VCaP (cell line): ENCODE results near the gene ITGB6.
A peak's percentile ranks its signal among the peaks of the same experiment; 100 is the strongest.

ENCODE experiments used
- H3K27ac ChIP-seq: fragments of 450-650 bp; 2 replicates; pipeline ENCODE4 v1.5.1; 2017
- TF ChIP-seq, protein P1 (sequence below): fragments of 450-650 bp; conservative IDR thresholded peaks from 2 replicates; pipeline ENCODE4 v1.5.1; 2017; ENCODE audit warnings: mild to moderate bottlenecking, moderate library complexity

The ITGB6 gene, protein sequence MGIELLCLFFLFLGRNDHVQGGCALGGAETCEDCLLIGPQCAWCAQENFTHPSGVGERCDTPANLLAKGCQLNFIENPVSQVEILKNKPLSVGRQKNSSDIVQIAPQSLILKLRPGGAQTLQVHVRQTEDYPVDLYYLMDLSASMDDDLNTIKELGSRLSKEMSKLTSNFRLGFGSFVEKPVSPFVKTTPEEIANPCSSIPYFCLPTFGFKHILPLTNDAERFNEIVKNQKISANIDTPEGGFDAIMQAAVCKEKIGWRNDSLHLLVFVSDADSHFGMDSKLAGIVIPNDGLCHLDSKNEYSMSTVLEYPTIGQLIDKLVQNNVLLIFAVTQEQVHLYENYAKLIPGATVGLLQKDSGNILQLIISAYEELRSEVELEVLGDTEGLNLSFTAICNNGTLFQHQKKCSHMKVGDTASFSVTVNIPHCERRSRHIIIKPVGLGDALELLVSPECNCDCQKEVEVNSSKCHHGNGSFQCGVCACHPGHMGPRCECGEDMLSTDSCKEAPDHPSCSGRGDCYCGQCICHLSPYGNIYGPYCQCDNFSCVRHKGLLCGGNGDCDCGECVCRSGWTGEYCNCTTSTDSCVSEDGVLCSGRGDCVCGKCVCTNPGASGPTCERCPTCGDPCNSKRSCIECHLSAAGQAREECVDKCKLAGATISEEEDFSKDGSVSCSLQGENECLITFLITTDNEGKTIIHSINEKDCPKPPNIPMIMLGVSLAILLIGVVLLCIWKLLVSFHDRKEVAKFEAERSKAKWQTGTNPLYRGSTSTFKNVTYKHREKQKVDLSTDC

DNA sequence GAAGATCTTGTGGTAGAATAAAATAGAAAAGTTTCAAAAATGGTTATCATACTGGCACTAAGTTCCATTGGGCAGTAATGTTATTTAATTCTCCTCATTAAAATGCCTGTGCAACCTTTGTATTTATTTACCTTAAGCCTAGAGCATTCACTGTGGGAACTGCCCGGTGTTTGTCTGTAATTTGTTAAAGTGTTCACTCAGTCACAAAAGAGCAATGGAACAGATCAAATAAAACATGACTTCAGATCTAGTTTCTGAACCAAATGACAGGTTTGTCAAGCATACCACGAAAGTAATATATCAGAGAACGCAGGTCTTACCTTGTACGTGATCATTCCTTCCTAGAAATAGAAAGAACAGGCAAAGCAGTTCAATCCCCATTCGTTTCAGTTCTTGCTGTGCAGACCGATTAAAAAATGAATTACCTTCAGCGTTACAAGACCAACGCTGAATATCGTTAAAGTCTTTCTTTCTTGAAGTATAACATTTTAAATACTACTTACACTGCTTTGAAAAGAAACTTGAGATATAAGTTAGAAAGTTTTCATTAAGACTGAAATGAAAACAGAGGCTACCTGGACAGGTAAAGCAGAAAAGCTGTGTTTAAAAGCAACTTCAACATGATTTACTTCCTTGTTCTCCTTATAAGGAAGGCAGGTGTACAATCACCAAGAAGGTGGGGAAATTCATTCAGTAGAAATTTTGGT lies at the start of gene ITGB6:
ITGB6 (minus strand) TSS at position 590 of the 707 bp plus-strand sequence; CDS start at position 381, 209 bp downstream.
- TF ChIP-seq, protein P1, sequence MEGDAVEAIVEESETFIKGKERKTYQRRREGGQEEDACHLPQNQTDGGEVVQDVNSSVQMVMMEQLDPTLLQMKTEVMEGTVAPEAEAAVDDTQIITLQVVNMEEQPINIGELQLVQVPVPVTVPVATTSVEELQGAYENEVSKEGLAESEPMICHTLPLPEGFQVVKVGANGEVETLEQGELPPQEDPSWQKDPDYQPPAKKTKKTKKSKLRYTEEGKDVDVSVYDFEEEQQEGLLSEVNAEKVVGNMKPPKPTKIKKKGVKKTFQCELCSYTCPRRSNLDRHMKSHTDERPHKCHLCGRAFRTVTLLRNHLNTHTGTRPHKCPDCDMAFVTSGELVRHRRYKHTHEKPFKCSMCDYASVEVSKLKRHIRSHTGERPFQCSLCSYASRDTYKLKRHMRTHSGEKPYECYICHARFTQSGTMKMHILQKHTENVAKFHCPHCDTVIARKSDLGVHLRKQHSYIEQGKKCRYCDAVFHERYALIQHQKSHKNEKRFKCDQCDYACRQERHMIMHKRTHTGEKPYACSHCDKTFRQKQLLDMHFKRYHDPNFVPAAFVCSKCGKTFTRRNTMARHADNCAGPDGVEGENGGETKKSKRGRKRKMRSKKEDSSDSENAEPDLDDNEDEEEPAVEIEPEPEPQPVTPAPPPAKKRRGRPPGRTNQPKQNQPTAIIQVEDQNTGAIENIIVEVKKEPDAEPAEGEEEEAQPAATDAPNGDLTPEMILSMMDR: no peak
- peak within 1 kb of the TSS; percentile 53 for H3K27ac ChIP-seq

DNA sequence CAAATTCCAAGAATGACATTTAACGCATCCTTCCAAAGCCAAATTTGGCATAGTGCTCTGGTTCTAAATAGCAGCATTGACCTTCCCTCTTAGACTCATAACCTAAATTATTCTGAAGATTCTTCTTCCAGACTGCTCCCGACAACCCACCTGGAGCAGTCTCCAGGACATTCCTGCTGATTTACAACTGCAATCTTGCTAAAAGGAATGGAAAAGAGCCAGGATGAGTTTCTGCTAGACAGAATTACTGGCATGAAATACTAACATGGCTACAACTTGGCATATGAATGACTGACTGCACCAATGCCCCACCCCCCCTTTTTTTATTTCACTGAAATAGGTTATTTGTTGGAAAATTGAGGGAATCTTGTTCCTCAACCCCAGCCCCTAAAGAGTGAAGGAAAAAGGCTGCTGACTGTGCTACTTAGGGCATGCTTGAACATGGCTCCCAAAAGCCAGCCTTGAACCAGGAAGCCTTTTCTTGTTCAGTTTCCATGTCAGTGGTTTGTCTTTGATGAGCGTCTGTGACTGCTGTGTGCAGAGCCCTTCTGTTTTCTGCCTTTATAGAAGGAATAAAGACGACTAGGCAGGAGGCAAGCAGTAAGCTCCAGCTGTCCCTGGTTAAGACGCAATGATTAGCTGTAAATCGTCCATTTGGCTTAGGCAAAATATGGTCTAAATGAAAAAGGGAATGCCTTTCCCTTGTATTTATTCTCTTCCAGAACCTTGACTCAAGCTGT lies 47.4 kb upstream of the ITGB6 start:
- TF ChIP-seq, protein P1: no peak
- H3K27ac ChIP-seq: no peak overlapping the region

DNA sequence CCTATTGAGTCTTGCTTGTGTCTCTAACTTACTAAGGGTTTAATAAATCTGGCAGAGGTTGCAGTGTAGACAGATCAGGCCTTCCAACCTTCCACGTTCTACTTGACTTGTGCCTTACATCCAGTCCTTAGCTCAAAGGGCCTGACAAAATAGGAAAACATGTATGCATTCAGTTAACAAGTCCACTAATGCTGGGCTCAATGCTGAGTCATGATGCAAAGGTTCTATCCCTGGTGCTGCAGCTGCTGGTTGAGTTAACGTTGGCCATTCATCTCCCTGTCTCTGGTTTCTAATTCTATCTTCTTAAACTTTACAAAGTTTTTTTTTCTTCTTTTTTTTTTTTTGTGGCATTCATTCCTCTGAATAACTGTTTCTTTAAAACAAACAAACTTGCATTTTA lies 46.3 kb upstream of the ITGB6 start:
- TF ChIP-seq, protein P1: no peak
- H3K27ac ChIP-seq: no peak overlapping the region

DNA sequence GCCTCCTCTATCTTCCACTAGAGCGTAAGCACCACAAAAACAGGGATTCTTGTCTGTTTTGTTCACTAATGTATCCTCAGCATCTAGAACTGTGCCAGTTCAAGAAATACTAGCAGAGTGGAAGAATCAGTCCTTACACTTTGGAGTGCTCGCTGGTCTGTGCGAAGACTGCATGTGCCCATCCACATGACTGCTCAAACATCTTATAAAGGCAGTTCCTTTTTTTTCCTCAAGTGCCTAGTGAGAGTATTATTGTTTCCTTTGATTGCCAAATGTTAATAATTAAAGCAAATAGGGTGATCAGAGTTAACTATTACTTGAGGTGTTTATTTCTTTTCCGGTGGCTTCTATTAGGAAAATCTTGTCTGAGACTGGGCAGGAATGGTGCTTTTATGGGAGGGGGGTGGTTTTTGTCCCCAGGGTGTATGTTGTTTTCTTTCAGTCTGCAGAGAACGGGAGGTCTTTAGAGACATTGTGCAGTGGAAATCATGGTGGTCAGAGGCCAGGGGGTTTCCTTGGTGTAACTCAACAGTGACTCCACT lies 45.6 kb upstream of the ITGB6 start:
- TF ChIP-seq, protein P1: no peak

DNA sequence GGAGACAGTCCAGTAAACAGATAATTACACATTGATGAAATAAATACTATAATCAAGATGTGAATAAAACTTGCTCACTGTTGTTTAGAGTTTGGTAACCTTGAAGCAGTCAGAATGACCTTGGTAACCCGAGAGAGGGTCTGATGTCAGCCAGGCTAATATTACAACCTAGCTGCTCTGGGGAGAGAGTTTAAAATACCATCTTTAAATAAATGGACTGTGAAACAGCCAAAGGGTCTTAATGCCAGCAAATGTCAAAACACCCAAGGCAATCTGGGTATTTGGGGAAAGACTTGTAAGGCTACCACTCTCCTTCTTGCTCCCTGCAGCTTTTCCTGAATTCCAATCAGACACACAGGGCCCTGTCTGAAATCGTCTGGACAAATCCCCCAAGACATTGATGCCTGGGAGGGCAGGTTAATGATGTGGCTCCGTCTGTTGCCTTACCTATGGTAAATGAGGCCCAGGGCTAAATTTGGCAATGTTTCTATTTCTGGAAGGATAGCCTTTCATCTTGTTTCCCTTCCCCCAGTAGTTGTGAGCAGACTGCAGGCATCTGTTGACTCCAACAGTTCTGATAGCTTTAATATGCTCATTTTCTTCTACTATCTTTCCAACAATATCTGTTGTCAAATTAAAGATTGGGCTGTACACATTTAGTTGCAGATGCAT lies 43.0 kb upstream of the ITGB6 start:
- TF ChIP-seq, protein P1: no peak
- no peak overlapping the region for H3K27ac ChIP-seq

More for the DNA sequence above, 45.6 kb upstream of the ITGB6 start:
- no peak overlapping the region for H3K27ac ChIP-seq

DNA sequence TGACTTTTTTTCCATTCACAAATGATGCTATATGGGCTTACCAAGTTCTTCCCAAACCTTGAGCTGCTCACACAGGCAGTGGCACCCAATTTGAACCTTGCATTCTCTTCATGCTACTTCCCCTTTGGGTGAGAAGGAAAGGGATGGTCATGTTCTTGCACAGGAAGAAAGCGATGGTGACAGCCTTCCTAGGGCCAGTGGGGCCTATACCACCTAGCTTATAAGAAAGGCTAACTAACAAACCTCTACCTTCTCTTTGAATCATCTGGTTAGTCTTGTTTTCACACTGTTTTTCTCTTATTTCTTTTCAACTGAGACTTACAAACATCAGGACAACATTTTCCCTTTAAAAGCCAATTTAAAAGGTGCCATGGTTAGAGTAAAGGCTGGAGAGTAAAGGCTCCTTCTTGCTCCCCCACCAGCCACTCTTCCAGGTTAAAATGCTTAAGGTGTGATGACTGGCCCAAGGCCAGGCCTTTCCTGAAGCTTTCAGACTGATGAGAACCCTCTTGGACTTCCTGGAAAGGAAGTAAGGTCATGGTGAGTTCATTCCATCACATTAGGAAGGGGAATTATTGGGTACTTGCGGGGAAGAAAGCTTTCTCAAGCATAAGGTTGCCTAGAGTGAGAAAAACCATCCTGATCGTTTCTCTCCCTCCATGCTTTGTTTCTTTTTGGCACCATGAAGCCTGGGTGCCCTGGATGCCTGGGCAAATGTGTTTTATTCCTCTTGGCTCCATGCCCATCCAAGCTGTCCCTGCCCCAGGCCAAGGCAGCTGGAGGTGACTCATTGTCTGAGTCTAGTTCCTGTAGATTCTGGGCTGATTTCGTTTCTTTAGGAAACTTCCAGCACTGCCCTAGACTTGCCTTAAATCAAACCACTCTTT lies 41.4 kb upstream of the ITGB6 start:
- TF ChIP-seq, protein P1: no peak
- no peak overlapping the region for H3K27ac ChIP-seq
